ENCODE data around the gene TMEM209.

The TMEM209 gene

GRCh38 chr7:130118801-130119200 is 86.4 kb downstream of the TMEM209 start:
- DNase-seq = no peak

GRCh38 chr7:130118294-130118693 is 86.9 kb downstream of the TMEM209 start:
- no peak for DNase-seq

DNA sequence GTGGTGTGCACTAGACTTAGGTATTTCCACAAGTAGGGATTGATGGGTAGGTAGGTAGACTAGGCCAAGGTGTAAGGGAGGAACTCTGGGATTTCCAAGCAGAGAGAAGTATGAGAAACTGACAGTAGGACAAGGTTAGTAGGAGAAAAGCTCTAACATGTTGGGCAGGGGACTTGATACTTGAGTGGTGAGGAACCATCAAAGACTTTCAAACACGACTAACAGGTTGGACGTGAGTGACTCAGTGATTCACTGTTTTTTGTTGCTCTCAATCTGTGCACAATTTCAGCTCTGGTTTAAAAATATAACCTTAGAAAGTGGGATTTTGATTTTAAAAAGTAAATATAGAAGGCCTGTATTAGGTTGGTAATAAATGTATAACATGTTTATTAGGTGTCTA is 90.4 kb downstream of the TMEM209 start:
- no peak for DNase-seq

All from COR-L47 (cell line).